Breast epithelium (tissue), 3 donors: ENCODE results near the gene ATOX1.

Experiments
- POLR2A ChIP-seq: fragments of 450-650 bp; IDR thresholded peaks from one replicate; pipeline ENCODE4 v1.6.1; 2016; ENCODE audit warnings: antibody characterized with exemption, mild to moderate bottlenecking, moderate library complexity
- TF ChIP-seq, protein P1 (sequence below), 3 donors: fragments of 450-650 bp; IDR thresholded peaks; one replicate each; pipeline ENCODE4 v1.5.1; 2016 to 2017; ENCODE audit warnings: antibody characterized with exemption in 3 of 3, mild to moderate bottlenecking in 3 of 3, moderate library complexity in 3 of 3

DNA sequence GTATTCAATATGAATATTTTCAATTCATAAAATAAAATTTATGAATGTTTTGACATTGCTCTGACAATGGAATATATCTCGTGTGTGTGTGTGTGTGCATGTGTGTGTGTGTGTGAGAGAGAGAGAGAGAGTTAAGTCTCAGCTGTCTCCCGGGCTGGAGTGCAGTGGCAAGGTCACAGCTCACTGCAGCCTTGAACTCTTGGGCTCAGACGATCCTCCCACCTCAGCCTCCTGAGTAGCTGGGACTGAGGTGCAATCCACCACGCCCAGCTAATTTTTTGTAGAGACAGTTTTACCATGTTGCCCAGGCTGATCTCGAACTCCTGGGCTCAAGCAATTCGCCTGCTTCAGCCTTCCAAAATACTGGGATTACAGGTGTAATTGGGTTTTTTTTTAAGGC, 29.4 kb upstream of the ATOX1 start:
- TF ChIP-seq, protein P1, sequence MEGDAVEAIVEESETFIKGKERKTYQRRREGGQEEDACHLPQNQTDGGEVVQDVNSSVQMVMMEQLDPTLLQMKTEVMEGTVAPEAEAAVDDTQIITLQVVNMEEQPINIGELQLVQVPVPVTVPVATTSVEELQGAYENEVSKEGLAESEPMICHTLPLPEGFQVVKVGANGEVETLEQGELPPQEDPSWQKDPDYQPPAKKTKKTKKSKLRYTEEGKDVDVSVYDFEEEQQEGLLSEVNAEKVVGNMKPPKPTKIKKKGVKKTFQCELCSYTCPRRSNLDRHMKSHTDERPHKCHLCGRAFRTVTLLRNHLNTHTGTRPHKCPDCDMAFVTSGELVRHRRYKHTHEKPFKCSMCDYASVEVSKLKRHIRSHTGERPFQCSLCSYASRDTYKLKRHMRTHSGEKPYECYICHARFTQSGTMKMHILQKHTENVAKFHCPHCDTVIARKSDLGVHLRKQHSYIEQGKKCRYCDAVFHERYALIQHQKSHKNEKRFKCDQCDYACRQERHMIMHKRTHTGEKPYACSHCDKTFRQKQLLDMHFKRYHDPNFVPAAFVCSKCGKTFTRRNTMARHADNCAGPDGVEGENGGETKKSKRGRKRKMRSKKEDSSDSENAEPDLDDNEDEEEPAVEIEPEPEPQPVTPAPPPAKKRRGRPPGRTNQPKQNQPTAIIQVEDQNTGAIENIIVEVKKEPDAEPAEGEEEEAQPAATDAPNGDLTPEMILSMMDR (IDR thresholded peaks at IDR 0.05) = no peak
- no peak for TF ChIP-seq POLR2A
